HepG2 (cell line): Measurements from ENCODE around the gene SPAG9. TPM values are rescaled to one million over a fixed set of nuclear protein-coding genes. Genes with fewer than 3 reads are reported as not detected.

Experiments
- CAMTA2 ChIP-seq: sonication (generic); formaldehyde crosslinking; IDR thresholded peaks from 2 replicates; pipeline ENCODE4 v1.4.0; 2020; ENCODE audit warnings: mild to moderate bottlenecking, missing genetic modification reagents, borderline replicate concordance
- ETV6 ChIP-seq: sonication (generic); formaldehyde crosslinking; conservative IDR thresholded peaks from 2 replicates; pipeline ENCODE4 v1.4.0; 2020; ENCODE audit warnings: missing genetic modification reagents
- HNRNPLL ChIP-seq: fragments of 200-400 bp; formaldehyde crosslinking; IDR thresholded peaks from 2 replicates; pipeline ENCODE4 v1.6.1; 2017; ENCODE audit warnings: mild to moderate bottlenecking, low read depth, low read length; ENCODE audit not compliant: poor library complexity, severe bottlenecking
- JDP2 ChIP-seq: sonication (generic); formaldehyde crosslinking; IDR thresholded peaks from 2 replicates; pipeline ENCODE4 v1.8.1; 2022; ENCODE audit warnings: missing genetic modification reagents, borderline replicate concordance
- KDM2A ChIP-seq: sonication (generic); formaldehyde crosslinking; IDR thresholded peaks from 2 replicates; pipeline ENCODE4 v1.4.0; 2020; ENCODE audit warnings: low read depth, missing genetic modification reagents, borderline replicate concordance
- NR2C2 ChIP-seq: sonication (generic); formaldehyde crosslinking; IDR thresholded peaks from 2 replicates; pipeline ENCODE4 v1.4.0; 2020; ENCODE audit warnings: missing genetic modification reagents, mild to moderate bottlenecking, moderate library complexity, borderline replicate concordance
- PAX8 ChIP-seq: sonication (generic); formaldehyde crosslinking; IDR thresholded peaks from 2 replicates; pipeline ENCODE4 v1.8.0; 2022; ENCODE audit warnings: mild to moderate bottlenecking, missing genetic modification reagents, borderline replicate concordance
- RORA ChIP-seq: sonication (generic); formaldehyde crosslinking; IDR thresholded peaks from 2 replicates; pipeline ENCODE4 v1.5.0; 2020; ENCODE audit warnings: mild to moderate bottlenecking, missing genetic modification reagents, moderate library complexity
- SRSF9 ChIP-seq: fragments of 200-400 bp; formaldehyde crosslinking; IDR thresholded peaks from 2 replicates; pipeline ENCODE4 v1.6.1; 2018; ENCODE audit warnings: borderline replicate concordance, mild to moderate bottlenecking, low read depth, low read length; ENCODE audit not compliant: insufficient read depth, poor library complexity, severe bottlenecking
- TAF15 ChIP-seq: fragments of 200-400 bp; formaldehyde crosslinking; IDR thresholded peaks from one replicate; pipeline ENCODE4 v1.6.1; 2018; ENCODE audit warnings: mild to moderate bottlenecking, low read depth, low read length; ENCODE audit not compliant: poor library complexity, severe bottlenecking
- TBL1XR1 ChIP-seq: fragments of 150-350 bp; IDR thresholded peaks from 2 replicates; pipeline ENCODE4 v1.6.1; 2014; ENCODE audit warnings: borderline replicate concordance, low read length; ENCODE audit not compliant: partially characterized antibody
- TBP ChIP-seq: sonication (generic); formaldehyde crosslinking; IDR thresholded peaks from 2 replicates; pipeline ENCODE4 v1.5.0; 2020; ENCODE audit warnings: missing genetic modification reagents
- THRA ChIP-seq: sonication (generic); formaldehyde crosslinking; IDR thresholded peaks from 2 replicates; pipeline ENCODE4 v1.4.0; 2020; ENCODE audit warnings: missing genetic modification reagents, borderline replicate concordance
- TSC22D2 ChIP-seq: sonication (generic); formaldehyde crosslinking; IDR thresholded peaks from 2 replicates; pipeline ENCODE4 v1.5.1; 2020; ENCODE audit warnings: missing genetic modification reagents, mild to moderate bottlenecking, borderline replicate concordance
- UBTF ChIP-seq: sonication (generic); formaldehyde crosslinking; IDR thresholded peaks from 2 replicates; pipeline ENCODE4 v1.4.0; 2020; ENCODE audit warnings: mild to moderate bottlenecking, missing genetic modification reagents
- ZNF251 ChIP-seq: sonication (generic); formaldehyde crosslinking; IDR thresholded peaks from 2 replicates; pipeline ENCODE4 v1.9.0; 2021; ENCODE audit warnings: mild to moderate bottlenecking, missing genetic modification reagents
- ZNF274 ChIP-seq: sonication (generic); formaldehyde crosslinking; IDR thresholded peaks from 2 replicates; pipeline ENCODE4 v1.5.1; 2020; ENCODE audit warnings: mild to moderate bottlenecking, missing genetic modification reagents
- ZNF362 ChIP-seq: sonication (generic); formaldehyde crosslinking; IDR thresholded peaks from 2 replicates; pipeline ENCODE4 v1.4.0; 2020; ENCODE audit warnings: missing genetic modification reagents, mild to moderate bottlenecking, borderline replicate concordance
- ZNF556 ChIP-seq: sonication (generic); formaldehyde crosslinking; IDR thresholded peaks from 2 replicates; pipeline ENCODE4 v1.4.0; 2020; ENCODE audit warnings: mild to moderate bottlenecking, missing genetic modification reagents, borderline replicate concordance
- ZNF704 ChIP-seq: sonication (generic); formaldehyde crosslinking; IDR thresholded peaks from 2 replicates; pipeline ENCODE4 v1.8.1; 2023; ENCODE audit warnings: mild to moderate bottlenecking, inconsistent platforms, moderate library complexity, missing genetic modification reagents, borderline replicate concordance
- ZNF724P ChIP-seq: sonication (generic); formaldehyde crosslinking; IDR thresholded peaks from 2 replicates; pipeline ENCODE4 v1.8.0; 2022; ENCODE audit warnings: missing genetic modification reagents, borderline replicate concordance
- polyA plus RNA-seq, 8 experiments: library from polyadenylated mRNA; depleted of rRNA in 3 of 8; stranded (reverse) in 7 of 8; unstranded in 1 of 8; fragments of >200 nt; fragmentation: Illumina TruSeq in 4 of 8; extraction: Trizol in 4 of 8; gene quantifications; 2 replicates each; pipeline versions ENCODE4 v1.2.1 to v1.2.3, GENCODE V29; 2011 to 2016; ENCODE audit warnings: low read depth in 4 of 8, missing spikeins in 1 of 8, mixed read lengths in 1 of 8; ENCODE audit not compliant: insufficient read depth in 1 of 8
- total RNA-seq, 5 experiments: library from RNA; depleted of rRNA; stranded (reverse); fragments of >200 nt; fragmentation: Illumina TruSeq; extraction: Trizol; gene quantifications; 2 replicates each; pipeline ENCODE4 v1.2.3, GENCODE V29; 2016; ENCODE audit warnings: low read depth in 1 of 5

Gene SPAG9
- total and polyA plus RNA-seq, 2 of the 13 experiments (the other 11 are each of a cell fraction or from before 2014, with no cell fraction given) = 43.2 to 78.6 TPM

- peak; percentile 79; the same call in 1 of the 2 replicates for TF ChIP-seq JDP2
- peak; percentile 84 for TF ChIP-seq HNRNPLL
- peak; percentile 63; the same call in 1 of the 2 replicates for TF ChIP-seq ZNF704 (CRISPR knock-in tag)
- peak; percentile 87; the same call in 1 of the 2 replicates for TF ChIP-seq ZNF274 (CRISPR knock-in tag)
- TF ChIP-seq ETV6 (CRISPR knock-in tag) = peak; percentile 97
- TF ChIP-seq THRA (CRISPR knock-in tag) = peak; percentile 91; the same call in 1 of the 2 replicates
- peak; percentile 83; the same call in 1 of the 2 replicates for TF ChIP-seq ZNF362 (CRISPR knock-in tag)
- no peak for TF ChIP-seq ZNF724P (CRISPR knock-in tag)
- no peak for TF ChIP-seq RORA
- peak; percentile 95 for TF ChIP-seq NR2C2
- peak; percentile 92 for TF ChIP-seq ZNF556 (CRISPR knock-in tag)
- TF ChIP-seq SRSF9 = no peak
- peak; percentile 91 for TF ChIP-seq TBL1XR1
- peak; percentile 95 for TF ChIP-seq TAF15
- TF ChIP-seq TBP (CRISPR knock-in tag) = no peak
- no peak for TF ChIP-seq PAX8
- TF ChIP-seq ZNF251 (CRISPR knock-in tag) = no peak
- TF ChIP-seq CAMTA2 (CRISPR knock-in tag) = 0 out of 2 replicates have a peak, but pooled peaks have one; percentile 94
- TF ChIP-seq KDM2A (CRISPR knock-in tag) = peak; percentile 91
- peak; percentile 98 for TF ChIP-seq UBTF (CRISPR knock-in tag)
- TF ChIP-seq TSC22D2 (CRISPR knock-in tag) = peak; percentile 92
Measured at GRCh38 chr17:50944054-50944901, 176.4 kb downstream of the SPAG9 start (continued).
